Urothelium cell line (cell line): ENCODE results near the gene RAMAC.
"Not testable (repeated sequence)": the region's sequence is repeated elsewhere in the genome, so short reads cannot be mapped to it uniquely, and the experiment has no call there.

ENCODE experiments used
- DNase-seq: peaks from one replicate; pipeline ENCODE4 v3.0.0; 2011; ENCODE audit warnings: low spot score, mixed read lengths
- FAIRE-seq: peaks from 2 replicates; lab custom pipeline; 2011; peaks lifted over from hg19 to GRCh38; lab: Jason Lieb, UNC

RAMAC gene

GRCh38 chr15:82966671-82967071, 19.3 kb upstream of the RAMAC start:
- DNase-seq (no peak), FAIRE-seq (no peak)

DNA sequence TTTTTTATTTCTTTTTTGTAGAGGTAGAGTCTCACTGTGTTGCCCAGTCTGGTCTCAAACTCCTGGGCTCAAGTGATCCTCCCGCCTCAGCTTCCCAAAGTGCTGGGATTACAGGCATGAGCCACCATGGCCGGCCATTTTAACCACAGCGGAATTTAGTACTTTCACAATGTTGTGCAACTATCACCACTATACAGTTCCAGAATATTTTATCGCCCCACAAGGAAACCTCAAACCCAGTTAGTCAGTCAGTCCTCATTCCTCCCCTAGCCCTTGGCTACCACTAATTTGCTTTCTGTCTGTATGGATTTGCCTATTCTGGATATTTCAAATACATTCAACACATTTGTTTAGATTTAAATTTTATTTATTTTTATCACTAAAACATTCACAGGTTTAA, 17.9 kb upstream of the RAMAC start:
- DNase-seq (no peak), FAIRE-seq (no peak)

GRCh38 chr15:82969353-82969752, 16.7 kb upstream of the RAMAC start:
- DNase-seq (no peak), FAIRE-seq (no peak)

DNA sequence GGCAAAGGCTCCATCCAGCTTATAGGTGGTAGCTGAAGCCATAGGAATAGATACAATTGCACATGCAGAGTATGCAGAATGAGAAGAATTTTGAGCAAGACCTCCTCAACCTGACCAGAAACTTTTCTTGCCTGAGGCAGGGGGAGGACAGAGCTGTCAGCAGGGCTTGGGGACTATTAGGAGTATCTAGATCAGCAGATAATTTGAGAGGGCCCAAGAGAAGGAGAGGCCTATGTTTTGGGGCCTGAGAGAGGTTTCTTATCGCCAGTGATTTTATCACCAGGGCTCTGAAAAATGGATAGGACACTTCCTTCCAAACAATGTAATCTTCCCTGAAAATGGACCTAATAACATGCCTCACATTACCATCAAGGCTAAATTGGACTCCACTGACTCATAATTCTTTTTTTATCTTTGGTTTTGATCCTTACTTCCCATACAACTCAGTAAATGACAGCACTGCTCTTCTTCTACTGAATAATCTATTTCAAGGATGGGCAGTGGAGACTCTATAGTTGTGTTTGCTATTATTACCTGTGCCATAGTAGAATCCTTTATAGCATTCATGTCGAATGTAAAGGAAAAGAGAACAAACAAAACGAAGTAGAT, 15.8 kb upstream of the RAMAC start:
- FAIRE-seq (no peak), DNase-seq (no peak)

DNA sequence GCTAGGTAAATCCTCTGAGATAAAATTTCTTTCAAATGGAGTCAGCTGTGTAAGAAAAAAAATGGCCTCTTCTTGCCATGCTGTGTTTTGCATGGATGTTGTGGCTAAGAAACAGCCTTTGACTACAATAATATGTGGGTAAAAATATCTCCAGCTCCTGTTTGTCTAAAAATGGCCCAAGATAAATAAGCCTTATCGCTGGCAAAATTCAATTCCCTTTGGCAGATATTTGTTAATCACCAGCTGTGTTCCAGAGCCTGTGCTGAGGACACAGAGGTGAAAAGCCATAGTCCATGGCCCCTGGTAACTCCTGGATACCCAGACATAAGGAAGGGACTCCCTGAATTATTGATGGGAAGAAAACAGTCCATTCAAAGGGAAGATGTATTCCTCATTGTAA, 15.3 kb upstream of the RAMAC start:
- no peak for DNase-seq

DNA sequence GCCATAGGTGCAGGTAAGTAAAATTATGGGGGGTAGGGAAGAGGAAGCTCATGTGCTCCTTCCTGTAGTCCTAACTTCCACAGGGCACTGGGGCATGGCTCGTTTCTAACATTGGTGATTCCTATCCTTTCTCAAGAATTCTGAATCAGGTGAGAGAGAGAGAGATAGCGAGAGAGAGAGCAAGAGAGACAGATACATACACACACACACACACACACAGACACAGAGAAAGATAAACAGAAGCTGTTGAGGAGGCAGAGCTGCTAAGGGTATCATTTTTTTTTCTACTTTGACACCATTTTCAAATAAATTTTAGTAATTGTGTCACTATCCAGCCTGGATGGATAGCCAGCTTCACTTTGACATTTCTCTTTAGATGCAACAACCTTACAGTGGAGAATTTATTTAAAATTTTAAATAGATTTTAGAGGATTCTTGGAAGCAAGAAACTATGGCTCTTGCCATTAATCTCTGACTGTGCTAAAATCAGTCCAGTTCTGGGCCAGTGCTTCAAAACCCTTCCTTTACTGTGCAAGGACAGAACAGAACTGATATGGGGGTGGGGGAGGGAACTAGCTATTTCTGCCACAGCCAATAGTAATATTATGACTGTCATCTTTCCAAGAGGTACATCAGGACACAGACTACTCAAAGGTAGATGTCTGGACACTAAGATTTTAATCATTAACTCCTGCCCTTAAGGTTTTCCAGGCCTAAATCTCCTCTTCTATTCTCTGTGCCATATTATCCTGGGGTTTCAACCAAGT, 14.6 kb upstream of the RAMAC start:
- no peak for DNase-seq
- no peak for FAIRE-seq

More for the DNA sequence above, 15.3 kb upstream of the RAMAC start:
- FAIRE-seq = no peak

DNA sequence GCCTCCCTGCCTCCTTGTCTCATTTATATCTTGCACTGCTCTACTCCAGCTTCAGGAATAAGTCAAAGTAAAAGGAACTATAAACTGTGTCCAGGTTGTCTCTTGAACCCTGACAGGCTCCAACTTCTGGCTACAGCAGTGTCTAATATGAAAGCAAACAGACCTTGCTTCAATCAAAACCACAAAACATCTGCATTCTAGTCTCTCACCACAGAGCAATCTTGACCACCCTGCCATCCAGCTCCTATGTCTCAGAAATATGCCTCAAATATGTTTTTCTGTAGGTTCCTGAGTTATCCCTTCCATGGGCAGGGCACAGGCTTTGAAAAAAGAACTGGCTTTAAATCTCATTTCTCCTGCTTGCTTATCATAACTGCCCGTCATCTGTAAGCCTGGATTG, 13.0 kb upstream of the RAMAC start:
- no peak for DNase-seq
- FAIRE-seq = no peak

- no peak for DNase-seq
- FAIRE-seq = no peak
Observed at GRCh38 chr15:82977076-82977475, 8.9 kb upstream of the RAMAC start.

GRCh38 chr15:82978438-82978837, 7.6 kb upstream of the RAMAC start:
- no peak for DNase-seq
- no peak for FAIRE-seq

GRCh38 chr15:82979726-82980125, 6.3 kb upstream of the RAMAC start:
- DNase-seq (no peak), FAIRE-seq (no peak)

DNA sequence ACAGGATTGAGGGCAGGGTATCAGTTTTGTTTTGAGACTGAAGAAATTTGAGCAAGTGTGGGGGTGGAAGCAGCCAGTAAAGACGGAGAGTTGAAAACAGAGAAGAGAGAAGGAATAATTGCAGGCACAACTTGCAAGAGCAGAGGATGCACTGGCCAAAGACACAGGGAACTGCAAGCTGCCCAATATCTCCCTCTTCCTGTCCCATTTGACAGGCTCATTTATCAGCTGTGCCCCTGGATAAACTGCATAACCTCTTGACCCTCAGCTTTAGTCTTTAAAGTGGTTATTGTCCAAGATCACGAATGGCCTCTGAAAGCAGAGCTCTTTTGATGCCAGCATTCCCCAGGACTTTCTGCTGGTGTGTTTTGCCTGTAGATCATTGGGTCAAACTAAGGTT, 5.0 kb upstream of the RAMAC start:
- DNase-seq (no peak), FAIRE-seq (no peak)

DNA sequence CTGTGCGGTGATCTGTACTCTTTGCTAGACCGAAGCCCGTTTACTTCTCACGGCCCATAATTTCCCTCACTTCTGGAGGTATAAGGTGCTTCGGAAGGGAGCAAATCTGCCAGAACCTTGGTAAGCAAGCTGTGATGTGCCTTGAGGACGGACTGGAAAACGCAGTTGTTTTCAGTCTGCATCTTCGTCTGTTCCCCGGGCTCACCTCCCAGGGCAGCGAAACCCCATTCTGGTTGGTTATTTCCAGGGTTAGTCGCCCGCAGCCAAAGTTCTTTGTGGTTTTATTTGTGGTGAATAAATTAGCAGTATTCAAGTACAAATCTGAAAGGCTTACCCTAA, 401 bp downstream of the RAMAC start:
- no peak for DNase-seq
- FAIRE-seq = no peak

GRCh38 chr15:82992436-82992998, 6.5 kb downstream of the RAMAC start:
- no peak for FAIRE-seq

DNA sequence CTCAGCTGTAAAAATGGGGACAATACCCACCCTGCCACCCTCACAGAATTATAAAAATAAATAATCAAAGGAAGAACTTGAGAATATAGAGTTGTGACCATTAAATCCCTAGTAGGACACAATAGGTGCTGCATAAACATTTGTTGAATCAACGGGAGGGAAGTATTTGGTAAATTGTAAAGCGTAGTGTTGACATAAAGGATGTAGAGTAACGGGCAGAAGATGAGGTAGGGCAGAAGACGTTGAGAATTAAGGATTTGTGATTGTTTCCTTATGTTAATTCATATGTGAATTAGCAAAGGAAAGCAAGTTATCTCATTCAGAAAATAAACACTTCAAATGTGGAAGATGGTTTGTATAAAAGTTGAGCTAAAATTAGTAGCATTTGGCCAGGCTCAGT, 7.1 kb downstream of the RAMAC start:
- FAIRE-seq (no peak), DNase-seq (no peak)

More at GRCh38 chr15:82992436-82992998, 6.5 kb downstream of the RAMAC start:
- no peak for DNase-seq

- no peak for DNase-seq
- FAIRE-seq = no peak
Observed at GRCh38 chr15:82995076-82995475, 9.1 kb downstream of the RAMAC start.

DNA sequence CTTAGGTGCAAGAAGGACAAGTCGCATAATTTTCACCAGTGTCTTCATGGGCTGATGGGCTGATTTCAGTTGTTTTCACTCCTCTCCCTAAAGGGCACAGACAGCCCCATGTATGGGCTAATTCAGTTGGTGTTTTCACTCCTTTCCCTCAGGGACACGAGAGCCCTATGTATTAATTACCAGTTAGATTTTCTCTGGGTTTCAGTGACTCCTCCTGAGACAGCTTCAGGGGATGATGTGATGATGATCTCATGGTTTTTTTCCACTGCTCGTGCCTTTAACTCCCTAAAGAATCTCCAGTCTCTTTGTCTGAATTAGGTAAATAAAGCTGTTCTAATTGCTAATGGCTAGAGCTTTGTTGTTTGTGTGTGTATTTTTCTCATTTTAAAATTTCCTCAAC, 9.9 kb downstream of the RAMAC start:
- DNase-seq = no peak
- no peak for FAIRE-seq

- FAIRE-seq (no peak), DNase-seq (no peak)
Observed at GRCh38 chr15:82999426-82999825, 13.4 kb downstream of the RAMAC start.

DNA sequence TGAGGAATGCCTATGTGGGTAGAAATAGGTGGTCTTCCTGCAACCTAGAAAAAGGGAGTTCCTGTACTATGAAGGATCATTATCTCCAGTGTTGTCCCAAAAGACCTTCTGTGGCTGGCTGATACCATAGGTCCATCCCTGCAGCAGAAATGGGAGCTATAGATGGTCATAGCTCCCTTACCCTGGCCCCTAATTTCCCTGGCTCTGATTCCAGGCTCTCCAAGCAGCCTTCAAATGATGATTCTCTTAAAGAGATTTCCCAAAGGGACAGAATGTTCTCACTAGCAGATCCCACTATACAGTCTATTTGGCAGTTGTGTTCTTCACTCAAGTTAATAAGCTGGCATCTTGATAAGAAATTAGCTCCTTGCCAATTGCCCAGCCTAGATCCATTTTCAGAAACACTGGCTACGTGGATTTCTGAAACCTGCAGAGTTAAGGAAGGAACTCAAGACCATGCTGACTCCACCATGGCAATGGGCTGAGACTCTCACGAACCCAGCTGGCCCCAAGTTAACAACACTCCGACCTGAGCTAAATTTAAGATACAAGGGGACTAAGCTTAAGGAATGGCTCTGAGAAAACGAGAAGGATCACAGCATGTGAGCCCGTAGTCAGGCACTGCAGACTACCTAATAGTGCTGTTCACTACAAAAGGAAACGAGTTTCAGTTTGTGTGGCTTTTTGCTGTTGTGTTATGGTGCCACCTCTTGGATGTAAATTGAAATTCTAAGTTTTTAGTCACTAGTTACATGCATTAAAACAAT, 14.1 kb downstream of the RAMAC start:
- DNase-seq (peak; percentile 33), FAIRE-seq (no peak)

DNA sequence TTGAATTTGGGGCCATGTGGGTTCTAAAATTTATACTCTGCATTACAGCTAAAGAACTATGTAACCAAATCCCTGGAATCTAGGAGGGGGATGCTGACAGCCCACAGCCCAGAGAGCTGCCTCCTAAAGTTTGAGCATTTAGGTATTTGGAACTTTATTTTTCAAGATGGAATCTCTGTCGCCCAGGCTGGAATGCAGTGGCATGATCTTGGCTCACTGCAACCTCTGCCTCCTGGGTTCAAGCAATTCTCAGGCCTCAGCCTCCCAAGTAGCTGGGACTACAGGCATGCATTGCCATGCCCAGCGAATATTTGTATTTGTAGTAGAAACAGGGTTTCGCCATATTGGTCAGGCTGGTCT, 14.6 kb downstream of the RAMAC start:
- FAIRE-seq, DNase-seq: not testable (repeated sequence)

- FAIRE-seq (no peak), DNase-seq (peak; percentile 83)
Observed at GRCh38 chr15:83010709-83011270, 24.8 kb downstream of the RAMAC start.

DNA sequence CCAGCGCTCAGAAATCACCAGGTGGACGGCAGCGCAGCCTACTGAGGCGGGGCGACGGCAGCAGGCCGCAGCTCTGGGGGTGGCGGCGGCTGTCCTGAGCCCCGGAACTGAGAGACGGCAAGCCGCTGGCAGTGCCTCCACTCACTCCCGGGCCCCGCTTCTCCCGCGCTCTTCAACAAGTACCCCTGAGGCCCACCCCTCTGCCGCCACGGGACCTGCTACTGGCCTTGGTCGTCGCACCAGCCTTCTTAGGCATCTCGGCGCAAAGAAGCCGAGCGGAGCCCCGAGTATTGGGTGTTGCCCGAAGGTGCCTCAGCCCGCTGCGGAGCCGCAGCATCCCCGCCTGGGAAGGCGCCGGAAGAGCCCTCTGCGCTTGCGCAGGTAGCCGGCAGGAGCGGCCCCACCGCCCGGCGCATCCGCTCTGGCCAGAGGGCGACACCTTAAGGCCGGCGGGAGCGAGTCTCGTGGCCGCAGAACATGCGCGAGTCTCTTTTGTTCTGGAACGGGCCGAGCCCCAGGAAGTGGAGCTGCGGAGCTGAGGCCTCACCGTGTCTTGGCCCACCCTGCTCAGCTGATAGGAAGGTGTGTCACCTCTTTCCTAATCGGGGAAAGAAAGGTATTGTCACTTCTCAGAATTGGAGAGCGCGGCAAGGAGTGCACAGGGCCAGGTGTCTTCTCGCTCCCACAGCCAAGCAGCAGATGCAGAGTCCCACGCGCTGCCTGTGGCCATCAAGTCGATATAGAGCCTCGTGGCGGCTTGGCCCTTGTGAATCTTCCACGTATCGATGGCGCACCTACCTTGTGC, 25.5 kb downstream of the RAMAC start, which contains the start of gene C15orf40:
C15orf40 (minus strand) TSS at position 369 of the 805 bp plus-strand sequence; CDS start at position 337, 32 bp downstream.
- DNase-seq (peak; percentile 97), FAIRE-seq (peak; percentile 9)
